ENCODE results near the gene RWDD3. TPM values are rescaled to one million over a fixed set of nuclear protein-coding genes. Genes with fewer than 3 reads are reported as not detected.

RWDD3 gene
- total RNA-seq, 1 experiment from 2014 or later, result 15.3 TPM

- H3K18ac ChIP-seq (ENCODE audit: insufficient read length, low read depth, low read length), result no peak overlapping the region
- H2BK120ac ChIP-seq (ENCODE audit: low read depth, low read length, poor library complexity, severe bottlenecking), result no peak overlapping the region
- H3K79me1 ChIP-seq (ENCODE audit: insufficient read depth, low read depth, low read length, poor library complexity, severe bottlenecking), result no peaks in the 10 kb centered on the region
- H3K23ac ChIP-seq (ENCODE audit: insufficient read length, low read depth, low read length), result no peak overlapping the region
- H4K5ac ChIP-seq (ENCODE audit: insufficient read length, low read depth, low read length), result no peak overlapping the region
- no peak overlapping the region for H4K8ac ChIP-seq (replicated peaks; ENCODE audit: insufficient read length, low read depth, low read length)
- no peaks in the 10 kb centered on the region for H3K9me3 ChIP-seq (ENCODE audit: control insufficient read depth, low read depth, low read length)
- Mint-ChIP-seq H3K27me3 (ENCODE audit: low read depth) (no peaks in the 10 kb centered on the region), H3K27ac (no peak overlapping the region), H3K9me3 (no peaks in the 10 kb centered on the region), H3K36me3 (ENCODE audit: insufficient read depth in 1 of 3, low read depth in 3 of 3) (peaks cover 3 to 13% (median 13%) of the 10 kb centered on the region in 3 experiments; a peak in 6 of 7 replicates), H3K4me3 (no peak overlapping the region), H3K4me1 (peaks cover 5 to 7% of the 10 kb centered on the region in 2 experiments; a peak in 3 of 4 replicates)
- H2BK15ac ChIP-seq (ENCODE audit: low read depth, low read length), result no peak overlapping the region
- H4K20me1 ChIP-seq (ENCODE audit: control insufficient read depth, insufficient read depth, insufficient read length), result no peaks in the 10 kb centered on the region
- H3K23me2 ChIP-seq (ENCODE audit: insufficient read length, low read depth, low read length, poor library complexity, severe bottlenecking), result no peaks in the 10 kb centered on the region
- no peaks in the 10 kb centered on the region for H3K27me3 ChIP-seq (ENCODE audit: insufficient read depth, low read length)
- H2AK5ac ChIP-seq (ENCODE audit: insufficient read length, low read length), result no peak overlapping the region
- TF ChIP-seq, protein P1, sequence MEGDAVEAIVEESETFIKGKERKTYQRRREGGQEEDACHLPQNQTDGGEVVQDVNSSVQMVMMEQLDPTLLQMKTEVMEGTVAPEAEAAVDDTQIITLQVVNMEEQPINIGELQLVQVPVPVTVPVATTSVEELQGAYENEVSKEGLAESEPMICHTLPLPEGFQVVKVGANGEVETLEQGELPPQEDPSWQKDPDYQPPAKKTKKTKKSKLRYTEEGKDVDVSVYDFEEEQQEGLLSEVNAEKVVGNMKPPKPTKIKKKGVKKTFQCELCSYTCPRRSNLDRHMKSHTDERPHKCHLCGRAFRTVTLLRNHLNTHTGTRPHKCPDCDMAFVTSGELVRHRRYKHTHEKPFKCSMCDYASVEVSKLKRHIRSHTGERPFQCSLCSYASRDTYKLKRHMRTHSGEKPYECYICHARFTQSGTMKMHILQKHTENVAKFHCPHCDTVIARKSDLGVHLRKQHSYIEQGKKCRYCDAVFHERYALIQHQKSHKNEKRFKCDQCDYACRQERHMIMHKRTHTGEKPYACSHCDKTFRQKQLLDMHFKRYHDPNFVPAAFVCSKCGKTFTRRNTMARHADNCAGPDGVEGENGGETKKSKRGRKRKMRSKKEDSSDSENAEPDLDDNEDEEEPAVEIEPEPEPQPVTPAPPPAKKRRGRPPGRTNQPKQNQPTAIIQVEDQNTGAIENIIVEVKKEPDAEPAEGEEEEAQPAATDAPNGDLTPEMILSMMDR (conservative IDR thresholded peaks at IDR 0.05), result no peak
- no peaks in the 10 kb centered on the region for H3K4me1 ChIP-seq (ENCODE audit: insufficient read depth, low read length)
- H3K27ac ChIP-seq (ENCODE audit: insufficient read length, low read depth, low read length), result no peak overlapping the region
- H3K4ac ChIP-seq (ENCODE audit: low read depth, low read length), result no peak overlapping the region
- no peak for DNase-seq
- no CpG with 5 or more reads among the region's 1 CpG for WGBS (ENCODE audit: extremely low coverage, insufficient read length, low lambda C conversion rate)
- no peaks in the 10 kb centered on the region for H3K79me2 ChIP-seq (ENCODE audit: insufficient read depth, low read length)
- no peak overlapping the region for H3K14ac ChIP-seq (ENCODE audit: insufficient read depth, low read length)
- H3K9ac ChIP-seq (ENCODE audit: extremely low read depth, insufficient read length, low read length), result no peak overlapping the region
- H3T11ph ChIP-seq (ENCODE audit: low read length), result no peak overlapping the region
- H3K56ac ChIP-seq (ENCODE audit: insufficient read length, low read depth, low read length), result no peak overlapping the region
- H4K91ac ChIP-seq (ENCODE audit: insufficient read length, low read depth, low read length), result no peak overlapping the region
- H2BK12ac ChIP-seq (ENCODE audit: insufficient read length, low read depth, low read length), result no peak overlapping the region
- no peak overlapping the region for H2AFZ ChIP-seq (ENCODE audit: low read length)
- no peak overlapping the region for H2BK5ac ChIP-seq (ENCODE audit: insufficient read length, low read length)
- no peak overlapping the region for H3K4me2 ChIP-seq (ENCODE audit: insufficient read depth, insufficient read length, low read length)
- H2BK20ac ChIP-seq (ENCODE audit: low read depth, low read length, poor library complexity, severe bottlenecking), result no peak overlapping the region
Measured at GRCh38 chr1:95257758-95258157, 23.7 kb downstream of the RWDD3 start.

All from H9 (cell line).